Measurements from ENCODE around the gene CCDC39.

Gene CCDC39

GRCh38 chr3:180705619-180706018 is 26.3 kb upstream of the CCDC39 start (continued):
- TF ChIP-seq AEBP2 (tag by site-specific recombination; IDR thresholded peaks at IDR 0.05; ENCODE audit: borderline replicate concordance) (no peak), ZNF558 (tag by site-specific recombination; IDR thresholded peaks at IDR 0.05) (no peak), ZNF341 (tag by site-specific recombination; IDR thresholded peaks at IDR 0.05; ENCODE audit: low read depth) (no peak), ZNF24 (tag by site-specific recombination; IDR thresholded peaks at IDR 0.05) (no peak), MYNN (tag by site-specific recombination; IDR thresholded peaks at IDR 0.05; ENCODE audit: borderline replicate concordance) (no peak), ZNF747 (tag by site-specific recombination; IDR thresholded peaks at IDR 0.05) (no peak), KLF8 (tag by site-specific recombination; IDR thresholded peaks at IDR 0.05) (no peak)
- TF ChIP-seq, protein P1, sequence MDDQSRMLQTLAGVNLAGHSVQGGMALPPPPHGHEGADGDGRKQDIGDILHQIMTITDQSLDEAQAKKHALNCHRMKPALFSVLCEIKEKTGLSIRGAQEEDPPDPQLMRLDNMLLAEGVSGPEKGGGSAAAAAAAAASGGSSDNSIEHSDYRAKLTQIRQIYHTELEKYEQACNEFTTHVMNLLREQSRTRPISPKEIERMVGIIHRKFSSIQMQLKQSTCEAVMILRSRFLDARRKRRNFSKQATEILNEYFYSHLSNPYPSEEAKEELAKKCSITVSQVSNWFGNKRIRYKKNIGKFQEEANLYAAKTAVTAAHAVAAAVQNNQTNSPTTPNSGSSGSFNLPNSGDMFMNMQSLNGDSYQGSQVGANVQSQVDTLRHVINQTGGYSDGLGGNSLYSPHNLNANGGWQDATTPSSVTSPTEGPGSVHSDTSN (CRISPR knock-in tag; IDR thresholded peaks at IDR 0.05) = no peak

GRCh38 chr3:180704532-180704931 is 25.2 kb upstream of the CCDC39 start:
- ChIA-PET CTCF (no interaction called here), POLR2A (no interaction called here)
- Histone ChIP-seq H3K4me3 (ENCODE audit: low read depth, low read length) (no peak overlapping the region), H3K4me1 (ENCODE audit: control insufficient read depth, insufficient read depth, low read length) (no peaks in the 10 kb centered on the region), H3K27ac (ENCODE audit: extremely low read depth, low read depth, low read length) (no peak overlapping the region), H3K9me3 (ENCODE audit: control insufficient read depth, insufficient read depth, low read depth, low read length) (no peaks in the 10 kb centered on the region), H3K36me3 (ENCODE audit: control insufficient read depth in 2 of 2, insufficient read depth in 1 of 2, low read length in 2 of 2) (no peaks in the 10 kb centered on the region)
- no peak for TF ChIP-seq ZNF221 (tag by site-specific recombination; IDR thresholded peaks at IDR 0.05; ENCODE audit: borderline replicate concordance)
- no peak for TF ChIP-seq ZSCAN23 (tag by site-specific recombination; IDR thresholded peaks at IDR 0.05)
- TF ChIP-seq ZNF148 (tag by site-specific recombination; IDR thresholded peaks at IDR 0.05; ENCODE audit: borderline replicate concordance) = no peak
- TF ChIP-seq ZNF521 (tag by site-specific recombination; IDR thresholded peaks at IDR 0.05) = no peak
- TF ChIP-seq TCF7L2 (IDR thresholded peaks at IDR 0.05; ENCODE audit: borderline replicate concordance, low read depth, low read length) = no peak
- TF ChIP-seq ZNF16 (tag by site-specific recombination; IDR thresholded peaks at IDR 0.05; ENCODE audit: low read depth) = no peak
- TF ChIP-seq GLIS2 (tag by site-specific recombination; IDR thresholded peaks at IDR 0.05) = no peak
- TF ChIP-seq ZNF184 (tag by site-specific recombination; IDR thresholded peaks at IDR 0.05) = no peak
- no peak for TF ChIP-seq ZNF785 (tag by site-specific recombination; IDR thresholded peaks at IDR 0.05)
- no peak for TF ChIP-seq KLF8 (tag by site-specific recombination; IDR thresholded peaks at IDR 0.05)
- TF ChIP-seq ZNF24 (tag by site-specific recombination; IDR thresholded peaks at IDR 0.05) = no peak
- TF ChIP-seq ZNF211 (tag by site-specific recombination; IDR thresholded peaks at IDR 0.05; ENCODE audit: low read depth) = no peak

- CTCF ChIA-PET = no interaction called here
- TF ChIP-seq ZNF423 (tag by site-specific recombination; IDR thresholded peaks at IDR 0.05) (no peak), ZNF19 (tag by site-specific recombination; IDR thresholded peaks at IDR 0.05; ENCODE audit: low read depth) (no peak), ZNF791 (tag by site-specific recombination; IDR thresholded peaks at IDR 0.05) (no peak), ZNF843 (tag by site-specific recombination; IDR thresholded peaks at IDR 0.05) (no peak), ZNF571 (tag by site-specific recombination; IDR thresholded peaks at IDR 0.05) (no peak), ELK4 (IDR thresholded peaks at IDR 0.05; ENCODE audit: borderline replicate concordance, low read depth, low read length) (no peak), TSHZ1 (tag by site-specific recombination; IDR thresholded peaks at IDR 0.05; ENCODE audit: borderline replicate concordance) (no peak), ZNF114 (tag by site-specific recombination; IDR thresholded peaks at IDR 0.05) (no peak)
Measured at GRCh38 chr3:180700941-180701340, 21.7 kb upstream of the CCDC39 start.

More at GRCh38 chr3:180700941-180701340, 21.7 kb upstream of the CCDC39 start:
- no peaks in the 10 kb centered on the region for H3K4me1 ChIP-seq (ENCODE audit: control insufficient read depth, insufficient read depth, low read length)
- H3K27ac ChIP-seq (ENCODE audit: extremely low read depth, low read depth, low read length) = no peak overlapping the region
- no peaks in the 10 kb centered on the region for H3K9me3 ChIP-seq (ENCODE audit: control insufficient read depth, insufficient read depth, low read depth, low read length)
- no peak overlapping the region for H3K4me3 ChIP-seq (ENCODE audit: low read depth, low read length)
- H3K36me3 ChIP-seq (ENCODE audit: control insufficient read depth in 2 of 2, insufficient read depth in 1 of 2, low read length in 2 of 2) = no peaks in the 10 kb centered on the region
- POLR2A ChIA-PET = no interaction called here

Data from HEK293 (cell line).